Subcutaneous adipose tissue (tissue), 4 donors: ENCODE results near the gene CHST3. TPM values are rescaled to one million over a fixed set of nuclear protein-coding genes. Genes with fewer than 3 reads are reported as not detected.

Experiments
- total RNA-seq, 4 donors: library from RNA; depleted of rRNA; stranded (reverse); fragments of >200 nt; gene quantifications; one replicate each; pipeline ENCODE4 v1.1.0, GENCODE V29; 2016
- TF ChIP-seq, protein P1 (sequence below): fragments of 450-650 bp; IDR thresholded peaks from one replicate; pipeline ENCODE4 v1.5.1; 2016; ENCODE audit warnings: low read depth, mild to moderate bottlenecking, control low read depth, antibody characterized with exemption, moderate library complexity

Gene CHST3
- total RNA-seq, 4 donors from 2014 or later = 11.2 to 26.3 (median 17.9) TPM

DNA sequence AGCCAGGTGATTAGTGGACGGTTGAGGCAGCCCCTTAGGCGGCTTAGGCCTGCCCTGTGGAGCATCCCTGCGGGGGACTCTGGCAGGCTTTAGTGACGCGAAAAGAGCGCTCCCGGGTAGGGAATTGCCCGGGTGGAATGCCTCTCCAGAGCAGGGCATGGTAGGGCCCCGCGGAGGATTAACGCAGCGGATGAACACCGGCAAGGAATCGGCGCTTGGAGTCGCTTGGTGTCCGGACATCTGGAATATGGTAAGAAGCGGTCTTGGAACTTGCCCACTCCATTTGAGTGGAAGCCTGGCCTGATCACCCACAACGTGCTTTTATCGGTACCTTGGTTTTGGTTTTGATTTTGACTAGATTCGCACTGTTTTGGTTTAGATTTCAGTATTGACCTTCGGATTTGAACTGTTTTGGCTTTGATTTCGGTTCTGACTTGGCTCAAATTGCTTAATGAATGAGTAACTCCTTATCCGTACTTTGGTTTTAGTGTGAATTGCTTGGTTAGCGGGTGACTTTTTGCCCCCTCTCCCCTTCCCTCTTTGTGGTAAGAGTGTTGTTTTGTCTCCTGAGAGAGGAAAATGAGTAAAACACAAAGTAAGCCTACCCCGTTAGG, 24.2 kb upstream of the CHST3 start:
- TF ChIP-seq, protein P1, sequence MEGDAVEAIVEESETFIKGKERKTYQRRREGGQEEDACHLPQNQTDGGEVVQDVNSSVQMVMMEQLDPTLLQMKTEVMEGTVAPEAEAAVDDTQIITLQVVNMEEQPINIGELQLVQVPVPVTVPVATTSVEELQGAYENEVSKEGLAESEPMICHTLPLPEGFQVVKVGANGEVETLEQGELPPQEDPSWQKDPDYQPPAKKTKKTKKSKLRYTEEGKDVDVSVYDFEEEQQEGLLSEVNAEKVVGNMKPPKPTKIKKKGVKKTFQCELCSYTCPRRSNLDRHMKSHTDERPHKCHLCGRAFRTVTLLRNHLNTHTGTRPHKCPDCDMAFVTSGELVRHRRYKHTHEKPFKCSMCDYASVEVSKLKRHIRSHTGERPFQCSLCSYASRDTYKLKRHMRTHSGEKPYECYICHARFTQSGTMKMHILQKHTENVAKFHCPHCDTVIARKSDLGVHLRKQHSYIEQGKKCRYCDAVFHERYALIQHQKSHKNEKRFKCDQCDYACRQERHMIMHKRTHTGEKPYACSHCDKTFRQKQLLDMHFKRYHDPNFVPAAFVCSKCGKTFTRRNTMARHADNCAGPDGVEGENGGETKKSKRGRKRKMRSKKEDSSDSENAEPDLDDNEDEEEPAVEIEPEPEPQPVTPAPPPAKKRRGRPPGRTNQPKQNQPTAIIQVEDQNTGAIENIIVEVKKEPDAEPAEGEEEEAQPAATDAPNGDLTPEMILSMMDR = no peak

DNA sequence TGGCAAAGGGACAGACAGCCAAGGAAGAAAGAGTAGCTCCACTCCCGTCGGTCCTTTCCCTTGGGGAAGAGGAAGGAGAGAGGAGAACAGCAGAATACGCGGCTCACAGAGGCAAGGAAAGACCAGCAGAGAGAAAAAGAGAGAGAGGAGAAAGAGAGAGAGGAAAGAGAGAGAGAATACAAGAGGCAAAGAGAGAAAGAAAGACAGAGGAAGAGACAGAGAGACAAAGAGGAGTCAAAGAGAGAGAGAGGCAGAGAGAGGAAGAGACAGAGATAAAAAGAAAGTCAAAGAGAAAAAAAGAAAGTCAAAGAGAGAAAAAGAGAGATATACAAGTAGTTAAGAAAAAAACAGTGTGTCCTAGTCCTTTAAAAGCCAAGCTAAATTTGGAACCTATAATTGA, 23.4 kb upstream of the CHST3 start:
- TF ChIP-seq, protein P1 = no peak

DNA sequence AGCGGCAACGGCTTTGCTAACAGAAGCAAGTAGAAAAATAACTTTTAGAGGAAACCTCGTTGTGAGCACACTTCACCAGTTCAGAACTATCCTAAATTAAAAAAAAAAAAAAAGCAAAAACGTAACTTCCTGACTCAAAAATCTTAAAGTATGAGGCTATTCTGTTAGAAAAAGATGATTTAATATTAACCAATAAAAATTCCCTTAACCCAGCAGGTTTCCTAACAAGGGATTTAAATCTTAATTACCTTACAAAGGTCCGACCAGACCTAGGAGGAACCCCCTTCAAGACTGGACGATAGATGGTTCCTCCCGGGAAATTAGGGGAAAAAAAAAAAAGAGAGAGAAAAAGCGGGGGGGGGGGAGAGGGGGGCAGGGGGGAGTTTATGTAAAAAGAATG, 22.9 kb upstream of the CHST3 start:
- TF ChIP-seq, protein P1 = no peak

DNA sequence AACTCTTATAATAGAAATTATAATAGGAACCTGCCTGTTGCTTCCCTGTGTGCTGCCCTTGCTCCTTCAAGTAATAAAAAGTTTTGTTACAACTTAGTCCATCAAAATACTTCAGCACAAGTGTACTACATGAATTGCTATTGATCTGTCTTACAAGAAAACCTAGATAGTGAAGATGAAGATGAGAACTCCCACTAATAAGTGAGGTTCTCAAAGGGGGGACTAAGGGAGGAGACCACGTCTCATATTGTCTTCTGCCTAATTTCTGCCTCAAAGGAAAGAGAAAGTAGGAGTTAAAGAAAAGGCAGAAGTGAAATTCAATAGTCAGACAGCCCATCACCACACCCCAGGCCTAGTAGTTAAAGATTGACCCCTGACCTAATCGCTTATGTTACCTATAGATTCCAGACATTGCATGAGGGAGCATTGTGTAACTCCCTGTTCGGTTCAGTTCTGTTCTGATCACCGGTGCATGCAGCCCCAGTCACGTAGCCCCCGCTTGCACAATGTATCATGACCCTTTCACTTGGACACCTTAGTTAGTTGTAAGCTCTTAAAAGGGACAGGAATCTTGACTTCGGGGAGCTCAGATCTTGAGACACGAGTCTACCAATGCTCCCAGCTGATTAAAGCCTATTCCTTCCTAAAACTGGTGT, 18.2 kb upstream of the CHST3 start:
- TF ChIP-seq, protein P1 = no peak

DNA sequence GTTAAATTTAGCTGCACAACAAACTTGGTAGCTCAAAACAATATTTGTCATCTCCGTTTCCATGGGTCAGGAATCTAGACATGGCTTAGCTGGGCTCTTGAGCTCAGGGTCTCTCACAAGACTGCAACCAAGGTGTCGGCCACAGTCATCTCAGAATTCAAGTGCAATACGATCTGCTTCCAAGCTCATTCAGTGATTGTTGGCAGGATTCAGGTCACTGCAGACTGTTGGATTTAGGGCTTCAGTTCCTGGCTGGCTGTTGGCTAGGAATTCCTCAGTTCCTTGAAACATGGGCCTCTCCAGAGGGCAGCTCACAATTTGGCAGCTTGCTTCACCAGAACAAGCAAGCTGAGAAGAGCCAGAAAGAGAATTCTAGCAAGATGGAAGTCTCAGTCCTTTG, 17.5 kb upstream of the CHST3 start:
- TF ChIP-seq, protein P1 = no peak

DNA sequence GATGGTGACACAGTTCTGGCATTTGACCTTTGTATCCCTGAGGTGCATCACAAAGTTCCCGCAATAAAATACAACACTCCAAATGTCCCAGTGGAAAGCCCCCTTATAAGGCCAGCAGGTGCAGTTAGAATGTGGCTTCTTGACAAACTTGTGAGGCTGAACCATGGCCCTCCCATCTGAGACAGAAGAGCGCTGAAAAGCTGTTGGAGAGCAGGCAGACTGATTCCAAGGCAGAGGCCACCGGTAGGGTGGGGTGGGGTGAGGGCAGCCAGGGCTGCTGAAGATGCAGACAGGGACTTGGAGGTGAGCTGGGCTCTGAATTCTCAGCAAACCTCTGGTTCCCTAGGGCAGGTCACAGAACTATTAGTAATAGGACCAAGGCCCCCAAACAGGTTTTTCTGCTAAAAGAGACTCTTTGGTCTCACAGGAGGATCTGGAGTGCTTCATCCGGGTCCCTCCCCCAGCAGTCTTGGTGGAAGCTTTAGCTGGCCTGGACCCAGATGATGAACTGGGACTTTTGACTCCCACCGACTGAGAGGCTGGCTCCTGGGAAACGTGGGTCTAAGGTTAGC, 15.6 kb upstream of the CHST3 start:
- TF ChIP-seq, protein P1 = no peak

DNA sequence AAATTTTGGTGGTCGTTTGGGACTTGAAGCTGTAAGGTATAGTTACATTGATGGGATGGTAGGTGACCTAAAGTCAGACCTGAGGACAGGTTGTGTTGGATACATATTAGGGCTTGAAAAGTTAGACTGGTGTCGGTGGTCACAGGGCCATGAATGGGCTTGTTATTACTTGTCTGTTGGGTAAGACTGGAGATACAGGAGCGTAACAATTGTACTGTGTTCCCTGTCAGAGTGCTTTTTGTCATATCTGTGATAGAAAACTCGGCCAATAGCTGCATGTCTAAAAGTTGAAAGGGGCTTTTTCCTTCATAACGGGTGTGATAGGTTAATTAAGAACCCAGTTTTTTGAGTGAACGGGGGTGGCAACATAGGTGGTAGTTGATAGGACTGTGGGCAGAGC, 13.5 kb upstream of the CHST3 start:
- TF ChIP-seq, protein P1 = no peak
